GM12878 (cell line): ENCODE measurements around the gene TMEM132C. TPM values are rescaled to one million over a fixed set of nuclear protein-coding genes. Genes with fewer than 3 reads are reported as not detected.

ENCODE experiments used
- ATAC-seq: fragments of 200-7000 bp; cut with Tn5 transposase; 3 replicates; pipeline ENCODE4 v1.9.1; 2020; ENCODE audit warnings: mild to moderate bottlenecking, moderate library complexity
- BruUV-seq: library from RNA; stranded (reverse); fragments of 400-500 nt; replicated peaks from 2 replicates; lab custom pipeline; 2021; lab: Mats Ljungman, UMichigan
- CTCF ChIA-PET: fragments of 300-600 bp; sonication (Branson Sonifier 250); formaldehyde crosslinking; extraction: SDS; loops from one replicate; lab custom pipeline; 2021; ENCODE audit warnings: inconsistent platforms; lab: Yijun Ruan, JAX
- POLR2A ChIA-PET: fragments of 350-600 bp; formaldehyde crosslinking; extraction: SDS; loops from one replicate; lab custom pipeline; 2021; ENCODE audit warnings: inconsistent platforms; lab: Charles Lee
- RAD21 ChIA-PET: fragments of 300-600 bp; sonication (Branson Sonifier 250); formaldehyde crosslinking; loops from one replicate; lab custom pipeline; 2023; ENCODE audit warnings: antibody characterized with exemption; ENCODE audit not compliant: unreplicated experiment; lab: Charles Lee
- SMC1A ChIA-PET: fragments of 300-600 bp; sonication (Branson Sonifier 250); formaldehyde crosslinking; loops from one replicate; lab custom pipeline; 2023; ENCODE audit not compliant: unreplicated experiment, uncharacterized antibody; lab: Charles Lee
- DNase-seq: peaks from one replicate; pipeline ENCODE4 v3.0.0-alpha.2; 2011; ENCODE audit warnings: low read depth, low spot score
- FAIRE-seq: peaks from 3 replicates; lab custom pipeline; 2011; peaks lifted over from hg19 to GRCh38; lab: Jason Lieb, UNC
- H2AFZ ChIP-seq: 2 replicates; pipeline ENCODE4 v1.6.0; 2011; ENCODE audit warnings: low read depth, low read length, control low read depth; ENCODE audit not compliant: control insufficient read depth
- H3K27ac ChIP-seq: 2 replicates; pipeline ENCODE4 v1.5.1; 2011; ENCODE audit warnings: control low read depth; ENCODE audit not compliant: control insufficient read depth, insufficient read depth
- H3K27me3 ChIP-seq, 2 experiments: replicated peaks in 1 of 2; 2 replicates each; pipeline versions ENCODE4 v1.6.0 to v1.6.1; 2011; ENCODE audit warnings: low read length in 1 of 2; ENCODE audit not compliant: control insufficient read depth in 2 of 2, insufficient read depth in 2 of 2
- H3K36me3 ChIP-seq, 2 experiments: 2 replicates each; pipeline ENCODE4 v1.5.1; 2011; ENCODE audit warnings: low read length in 1 of 2; ENCODE audit not compliant: control insufficient read depth in 2 of 2, insufficient read depth in 2 of 2
- H3K4me1 ChIP-seq: 2 replicates; pipeline ENCODE4 v1.6.1; 2011; ENCODE audit warnings: mild to moderate bottlenecking, low read length, moderate library complexity, mixed read lengths; ENCODE audit not compliant: control insufficient read depth, insufficient read depth
- H3K4me2 ChIP-seq: 2 replicates; pipeline ENCODE4 v1.6.0; 2011; ENCODE audit warnings: control low read depth; ENCODE audit not compliant: control insufficient read depth, insufficient read depth
- H3K4me3 ChIP-seq: fragments of 200-600 bp; sonication (generic); 2 replicates; pipeline ENCODE4 v1.5.1; 2016
- H3K79me2 ChIP-seq: 2 replicates; pipeline ENCODE4 v1.6.0; 2011; ENCODE audit warnings: low read length; ENCODE audit not compliant: control insufficient read depth, insufficient read depth
- H3K9ac ChIP-seq: 2 replicates; pipeline ENCODE4 v1.8.0; 2011; ENCODE audit warnings: low read length, control low read depth, mixed read lengths; ENCODE audit not compliant: control insufficient read depth, insufficient read depth
- H3K9me3 ChIP-seq: replicated peaks from 3 replicates; pipeline ENCODE4 v1.5.1; 2011; ENCODE audit warnings: mild to moderate bottlenecking, low read length; ENCODE audit not compliant: control insufficient read depth, insufficient read depth
- H4K20me1 ChIP-seq: 2 replicates; pipeline ENCODE4 v1.6.0; 2011; ENCODE audit not compliant: control insufficient read depth, insufficient read depth
- BCLAF1 ChIP-seq: fragments of 450-650 bp; IDR thresholded peaks from 2 replicates; pipeline ENCODE4 v1.6.1; 2017; ENCODE audit warnings: antibody characterized with exemption, mild to moderate bottlenecking, moderate library complexity
- BHLHE40 ChIP-seq, 2 experiments: fragments of 450-650 bp in 1 of 2; IDR thresholded peaks; 2 replicates each; pipeline ENCODE4 v1.6.1; 2011 to 2017; ENCODE audit warnings: low read depth in 2 of 2, borderline replicate concordance in 1 of 2, improper control_type of control experiment in 1 of 2, low read length in 1 of 2, mild to moderate bottlenecking in 1 of 2
- CHD2 ChIP-seq: IDR thresholded peaks from 2 replicates; pipeline ENCODE4 v1.6.1; 2011; ENCODE audit warnings: low read depth, low read length, improper control_type of control experiment, borderline replicate concordance
- CTCF ChIP-seq, 3 experiments: IDR thresholded peaks in 2 of 3; conservative IDR thresholded peaks in 1 of 3; 2 replicates each; pipeline ENCODE4 v1.5.1; 2011; ENCODE audit warnings: low read depth in 3 of 3, low read length in 3 of 3, mild to moderate bottlenecking in 3 of 3, control low read depth in 2 of 3, moderate library complexity in 2 of 3, inconsistent platforms in 1 of 3, mixed read lengths in 1 of 3; ENCODE audit not compliant: control insufficient read depth in 2 of 3, insufficient read depth in 1 of 3; ENCODE audit errors: extremely low read depth in 1 of 3
- FOXK2 ChIP-seq: fragments of 450-650 bp; IDR thresholded peaks from 2 replicates; pipeline ENCODE4 v1.6.1; 2017; ENCODE audit warnings: mild to moderate bottlenecking, moderate library complexity
- GATAD2B ChIP-seq: fragments of 450-650 bp; conservative IDR thresholded peaks from 2 replicates; pipeline ENCODE4 v1.6.1; 2017; ENCODE audit warnings: low read depth, mild to moderate bottlenecking, moderate library complexity
- HDGF ChIP-seq: fragments of 450-650 bp; IDR thresholded peaks from 2 replicates; pipeline ENCODE4 v1.6.1; 2016; ENCODE audit warnings: antibody characterized with exemption
- IRF4 ChIP-seq: IDR thresholded peaks from 2 replicates; pipeline ENCODE4 v1.6.1; 2011; ENCODE audit warnings: low read depth, low read length
- JUND ChIP-seq: IDR thresholded peaks from 2 replicates; pipeline ENCODE4 v1.6.1; 2012; ENCODE audit warnings: low read depth, mild to moderate bottlenecking, low read length, improper control_type of control experiment, moderate library complexity
- MTA3 ChIP-seq: IDR thresholded peaks from 2 replicates; pipeline ENCODE4 v1.6.1; 2012; ENCODE audit warnings: low read length, inconsistent platforms, borderline replicate concordance
- NFXL1 ChIP-seq: fragments of 450-650 bp; IDR thresholded peaks from 2 replicates; pipeline ENCODE4 v1.6.1; 2017; ENCODE audit warnings: antibody characterized with exemption, mild to moderate bottlenecking, borderline replicate concordance
- NR2C1 ChIP-seq: fragments of 450-650 bp; IDR thresholded peaks from 2 replicates; pipeline ENCODE4 v1.6.1; 2017; ENCODE audit warnings: antibody characterized with exemption, mild to moderate bottlenecking, moderate library complexity
- PAX8 ChIP-seq: fragments of 450-650 bp; IDR thresholded peaks from 2 replicates; pipeline ENCODE4 v1.6.1; 2017; ENCODE audit warnings: mild to moderate bottlenecking, moderate library complexity
- SMAD5 ChIP-seq: IDR thresholded peaks from 2 replicates; pipeline ENCODE4 v1.6.1; 2016; ENCODE audit warnings: antibody characterized with exemption, low read depth
- SUZ12 ChIP-seq: fragments of 200-600 bp; sonication (generic); IDR thresholded peaks from one replicate; pipeline ENCODE4 v1.6.1; 2018; ENCODE audit warnings: antibody characterized with exemption, mild to moderate bottlenecking; ENCODE audit not compliant: unreplicated experiment
- TCF12 ChIP-seq: IDR thresholded peaks from 2 replicates; pipeline ENCODE4 v1.6.1; 2011; ENCODE audit warnings: low read depth, mild to moderate bottlenecking, low read length
- WGBS: methylation state at CpG from one replicate; pipeline ENCODE4 v1.1.6; 2016; ENCODE audit warnings: low lambda C conversion rate; ENCODE audit not compliant: insufficient replicate concordance, insufficient coverage; ENCODE audit errors: missing lambda C conversion rate; 5-methylcytosine and 5-hydroxymethylcytosine counted together
- in situ Hi-C: fragments of 300-500 bp; cut with MboI; formaldehyde crosslinking; loops from 9 replicates; pipeline ENCODE4 v1.14.3; 2018; ENCODE audit warnings: mixed read lengths
- intact Hi-C: fragments of 100-400 bp; cut with micrococcal nuclease; formaldehyde crosslinking; loops from one replicate; pipeline ENCODE4 v1.14.2; 2022; ENCODE audit not compliant: unreplicated experiment
- polyA plus RNA-seq, 11 experiments: library from polyadenylated mRNA; depleted of rRNA in 4 of 11; unstranded in 6 of 11; stranded (reverse) in 5 of 11; fragments of >200 nt; fragmentation: Nextera tagmentation in 4 of 11; fragmentation: Illumina TruSeq in 1 of 11; extraction: Ambion mirVana in 4 of 11; extraction: Trizol in 1 of 11; gene quantifications; 1 replicate in 1 of 11; 2 replicates in 10 of 11; pipeline versions ENCODE4 v1.2.1 to v1.2.3, GENCODE V29; 2011 to 2016; ENCODE audit warnings: inconsistent platforms in 2 of 11, missing spikeins in 2 of 11, low read depth in 1 of 11
- total RNA-seq, 4 experiments: library from RNA; depleted of rRNA in 3 of 4; stranded (reverse); fragments of >200 nt in 3 of 4; fragmentation: Illumina TruSeq in 1 of 4; extraction: Trizol in 1 of 4; gene quantifications; 2 replicates each; pipeline versions ENCODE4 v1.2.1 to v1.2.3, GENCODE V29; 2013 to 2021
- TF ChIP-seq, protein P1 (sequence below): fragments of 450-650 bp; IDR thresholded peaks from 2 replicates; pipeline ENCODE4 v1.6.1; 2017; ENCODE audit warnings: mild to moderate bottlenecking, moderate library complexity

Gene TMEM132C
- total and polyA plus RNA-seq, 10 of the 15 experiments (the other 5 are each of a cell fraction or from before 2014, with no cell fraction given), result not detected

- ChIA-PET CTCF (interaction anchor here (0.7 kb wide), 1 partner anchor 1059 kb away, joined by 3 read pairs; no protein-coding TSS in a partner anchor), POLR2A (no interaction called here), RAD21 (no interaction called here), SMC1A (no interaction called here)
- DNase-seq (no peak), FAIRE-seq (no peak), ATAC-seq (no peak)
- Histone ChIP-seq H3K4me3 (no peak overlapping the region), H3K9ac (no peak overlapping the region), H3K79me2 (no peaks in the 10 kb centered on the region), H2AFZ (no peak overlapping the region), H3K4me1 (no peaks in the 10 kb centered on the region), H3K27ac (no peak overlapping the region), H3K4me2 (no peak overlapping the region), H3K27me3 (no peaks in the 10 kb centered on the region; a peak in 2 of 4 replicates), H3K9me3 (no peaks in the 10 kb centered on the region), H3K36me3 (no peaks in the 10 kb centered on the region), H4K20me1 (no peaks in the 10 kb centered on the region)
- in situ Hi-C loops, result no loop called here
- WGBS, result 13% methylated on average over 6 of the region's 7 CpGs
- no TSS peak for BruUV-seq
- intact Hi-C loops, result no loop called here
- TF ChIP-seq CHD2 (no peak), IRF4 (no peak), BCLAF1 (no peak), PAX8 (no peak), HDGF (no peak), SUZ12 (no peak), NFXL1 (no peak), CTCF (IDR thresholded peaks at IDR 0.05 in 2 of 3, conservative IDR thresholded peaks at IDR 0.05 in 1 of 3; ENCODE audit: control insufficient read depth in 2 of 3, extremely low read depth in 1 of 3, insufficient read depth in 1 of 3, low read depth in 3 of 3, low read length in 3 of 3) (no peak), SMAD5 (no peak), TCF12 (no peak), BHLHE40 (IDR thresholded peaks at IDR 0.05; ENCODE audit: borderline replicate concordance in 1 of 2, low read depth in 2 of 2, low read length in 1 of 2) (no peak), NR2C1 (no peak), MTA3 (no peak), JUND (no peak), GATAD2B (no peak), FOXK2 (no peak)
- TF ChIP-seq, protein P1, sequence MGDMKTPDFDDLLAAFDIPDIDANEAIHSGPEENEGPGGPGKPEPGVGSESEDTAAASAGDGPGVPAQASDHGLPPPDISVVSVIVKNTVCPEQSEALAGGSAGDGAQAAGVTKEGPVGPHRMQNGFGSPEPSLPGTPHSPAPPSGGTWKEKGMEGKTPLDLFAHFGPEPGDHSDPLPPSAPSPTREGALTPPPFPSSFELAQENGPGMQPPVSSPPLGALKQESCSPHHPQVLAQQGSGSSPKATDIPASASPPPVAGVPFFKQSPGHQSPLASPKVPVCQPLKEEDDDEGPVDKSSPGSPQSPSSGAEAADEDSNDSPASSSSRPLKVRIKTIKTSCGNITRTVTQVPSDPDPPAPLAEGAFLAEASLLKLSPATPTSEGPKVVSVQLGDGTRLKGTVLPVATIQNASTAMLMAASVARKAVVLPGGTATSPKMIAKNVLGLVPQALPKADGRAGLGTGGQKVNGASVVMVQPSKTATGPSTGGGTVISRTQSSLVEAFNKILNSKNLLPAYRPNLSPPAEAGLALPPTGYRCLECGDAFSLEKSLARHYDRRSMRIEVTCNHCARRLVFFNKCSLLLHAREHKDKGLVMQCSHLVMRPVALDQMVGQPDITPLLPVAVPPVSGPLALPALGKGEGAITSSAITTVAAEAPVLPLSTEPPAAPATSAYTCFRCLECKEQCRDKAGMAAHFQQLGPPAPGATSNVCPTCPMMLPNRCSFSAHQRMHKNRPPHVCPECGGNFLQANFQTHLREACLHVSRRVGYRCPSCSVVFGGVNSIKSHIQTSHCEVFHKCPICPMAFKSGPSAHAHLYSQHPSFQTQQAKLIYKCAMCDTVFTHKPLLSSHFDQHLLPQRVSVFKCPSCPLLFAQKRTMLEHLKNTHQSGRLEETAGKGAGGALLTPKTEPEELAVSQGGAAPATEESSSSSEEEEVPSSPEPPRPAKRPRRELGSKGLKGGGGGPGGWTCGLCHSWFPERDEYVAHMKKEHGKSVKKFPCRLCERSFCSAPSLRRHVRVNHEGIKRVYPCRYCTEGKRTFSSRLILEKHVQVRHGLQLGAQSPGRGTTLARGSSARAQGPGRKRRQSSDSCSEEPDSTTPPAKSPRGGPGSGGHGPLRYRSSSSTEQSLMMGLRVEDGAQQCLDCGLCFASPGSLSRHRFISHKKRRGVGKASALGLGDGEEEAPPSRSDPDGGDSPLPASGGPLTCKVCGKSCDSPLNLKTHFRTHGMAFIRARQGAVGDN, result no peak
Measured at GRCh38 chr12:128265566-128265965, 1.4 kb upstream of the TMEM132C start.
